ENCODE data around the gene TUBGCP3. TPM values are rescaled to one million over a fixed set of nuclear protein-coding genes. Genes with fewer than 3 reads are reported as not detected.

Gene TUBGCP3
- total RNA-seq, 1 experiment from 2014 or later: 37.3 TPM

DNA sequence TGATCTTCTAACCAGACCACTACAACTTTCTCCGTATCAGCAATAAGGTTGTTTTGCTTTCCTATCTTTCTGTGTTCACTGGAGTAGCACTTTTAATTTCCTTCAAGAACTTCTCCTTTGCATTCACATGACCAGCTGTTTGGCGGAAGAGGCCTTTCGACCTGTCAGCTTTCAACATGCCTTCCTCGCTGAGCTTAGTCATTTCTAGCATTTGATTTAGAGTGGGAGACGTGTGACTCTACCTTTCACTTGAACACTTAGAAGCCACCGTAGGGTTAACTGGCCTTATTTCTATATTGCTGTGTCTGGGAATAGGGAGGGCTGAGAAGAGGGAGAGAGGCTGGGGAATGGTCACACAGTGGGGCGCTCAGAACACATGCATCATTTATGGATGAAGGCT, 104.7 kb downstream of the TUBGCP3 start:
- H3K4me2 ChIP-seq (ENCODE audit: insufficient read depth, insufficient read length, low read length): no peak overlapping the region
- WGBS (ENCODE audit: extremely low coverage, insufficient read length, low lambda C conversion rate): no CpG with 5 or more reads among the region's 7 CpGs
- Mint-ChIP-seq H3K36me3 (ENCODE audit: insufficient read depth in 1 of 3, low read depth in 3 of 3) (peaks cover 9 to 16% (median 14%) of the 10 kb centered on the region in 3 experiments; a peak in 6 of 7 replicates), H3K9me3 (no peaks in the 10 kb centered on the region), H3K27ac (no peak overlapping the region), H3K27me3 (ENCODE audit: low read depth) (no peaks in the 10 kb centered on the region; the same call in 1 of the 2 replicates), H3K4me3 (no peak overlapping the region), H3K4me1 (no peaks in the 10 kb centered on the region)
- no peaks in the 10 kb centered on the region for H3K79me1 ChIP-seq (ENCODE audit: insufficient read depth, low read depth, low read length, poor library complexity, severe bottlenecking)
- TF ChIP-seq, protein P1, sequence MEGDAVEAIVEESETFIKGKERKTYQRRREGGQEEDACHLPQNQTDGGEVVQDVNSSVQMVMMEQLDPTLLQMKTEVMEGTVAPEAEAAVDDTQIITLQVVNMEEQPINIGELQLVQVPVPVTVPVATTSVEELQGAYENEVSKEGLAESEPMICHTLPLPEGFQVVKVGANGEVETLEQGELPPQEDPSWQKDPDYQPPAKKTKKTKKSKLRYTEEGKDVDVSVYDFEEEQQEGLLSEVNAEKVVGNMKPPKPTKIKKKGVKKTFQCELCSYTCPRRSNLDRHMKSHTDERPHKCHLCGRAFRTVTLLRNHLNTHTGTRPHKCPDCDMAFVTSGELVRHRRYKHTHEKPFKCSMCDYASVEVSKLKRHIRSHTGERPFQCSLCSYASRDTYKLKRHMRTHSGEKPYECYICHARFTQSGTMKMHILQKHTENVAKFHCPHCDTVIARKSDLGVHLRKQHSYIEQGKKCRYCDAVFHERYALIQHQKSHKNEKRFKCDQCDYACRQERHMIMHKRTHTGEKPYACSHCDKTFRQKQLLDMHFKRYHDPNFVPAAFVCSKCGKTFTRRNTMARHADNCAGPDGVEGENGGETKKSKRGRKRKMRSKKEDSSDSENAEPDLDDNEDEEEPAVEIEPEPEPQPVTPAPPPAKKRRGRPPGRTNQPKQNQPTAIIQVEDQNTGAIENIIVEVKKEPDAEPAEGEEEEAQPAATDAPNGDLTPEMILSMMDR (conservative IDR thresholded peaks at IDR 0.05): no peak
- no peak overlapping the region for H2BK15ac ChIP-seq (ENCODE audit: low read depth, low read length)
- H3K27ac ChIP-seq (ENCODE audit: insufficient read length, low read depth, low read length): no peak overlapping the region
- H4K20me1 ChIP-seq (ENCODE audit: control insufficient read depth, insufficient read depth, insufficient read length): no peaks in the 10 kb centered on the region
- no peak for DNase-seq
- H3K9ac ChIP-seq (ENCODE audit: extremely low read depth, insufficient read length, low read length): no peak overlapping the region
- no peak overlapping the region for H4K5ac ChIP-seq (ENCODE audit: insufficient read length, low read depth, low read length)
- no peak overlapping the region for H3K18ac ChIP-seq (ENCODE audit: insufficient read length, low read depth, low read length)
- H3K4ac ChIP-seq (ENCODE audit: low read depth, low read length): no peak overlapping the region
- no peak overlapping the region for H2BK5ac ChIP-seq (ENCODE audit: insufficient read length, low read length)
- no peaks in the 10 kb centered on the region for H3K27me3 ChIP-seq (ENCODE audit: insufficient read depth, low read length)
- H2BK12ac ChIP-seq (ENCODE audit: insufficient read length, low read depth, low read length): no peak overlapping the region
- no peaks in the 10 kb centered on the region for H3K9me3 ChIP-seq (ENCODE audit: control insufficient read depth, low read depth, low read length)
- H2BK120ac ChIP-seq (ENCODE audit: low read depth, low read length, poor library complexity, severe bottlenecking): no peak overlapping the region
- H4K91ac ChIP-seq (ENCODE audit: insufficient read length, low read depth, low read length): no peak overlapping the region
- no peak overlapping the region for H2BK20ac ChIP-seq (ENCODE audit: low read depth, low read length, poor library complexity, severe bottlenecking)
- no peak overlapping the region for H4K8ac ChIP-seq (replicated peaks; ENCODE audit: insufficient read length, low read depth, low read length)
- no peaks in the 10 kb centered on the region for H3K4me1 ChIP-seq (ENCODE audit: insufficient read depth, low read length)
- no peaks in the 10 kb centered on the region for H3K79me2 ChIP-seq (ENCODE audit: insufficient read depth, low read length)
- no peak overlapping the region for H3T11ph ChIP-seq (ENCODE audit: low read length)
- no peak overlapping the region for H3K23ac ChIP-seq (ENCODE audit: insufficient read length, low read depth, low read length)
- H2AFZ ChIP-seq (ENCODE audit: low read length): no peak overlapping the region
- no peak overlapping the region for H3K14ac ChIP-seq (ENCODE audit: insufficient read depth, low read length)
- no peak overlapping the region for H2AK5ac ChIP-seq (ENCODE audit: insufficient read length, low read length)
- H3K56ac ChIP-seq (ENCODE audit: insufficient read length, low read depth, low read length): no peak overlapping the region
- H3K23me2 ChIP-seq (ENCODE audit: insufficient read length, low read depth, low read length, poor library complexity, severe bottlenecking): no peaks in the 10 kb centered on the region

Data from H9 (cell line).